ENCODE results near the gene IL4. TPM values are rescaled to one million over a fixed set of nuclear protein-coding genes. Genes with fewer than 3 reads are reported as not detected.

IL4 gene
- not detected in 2 replicates for total RNA-seq

DNA sequence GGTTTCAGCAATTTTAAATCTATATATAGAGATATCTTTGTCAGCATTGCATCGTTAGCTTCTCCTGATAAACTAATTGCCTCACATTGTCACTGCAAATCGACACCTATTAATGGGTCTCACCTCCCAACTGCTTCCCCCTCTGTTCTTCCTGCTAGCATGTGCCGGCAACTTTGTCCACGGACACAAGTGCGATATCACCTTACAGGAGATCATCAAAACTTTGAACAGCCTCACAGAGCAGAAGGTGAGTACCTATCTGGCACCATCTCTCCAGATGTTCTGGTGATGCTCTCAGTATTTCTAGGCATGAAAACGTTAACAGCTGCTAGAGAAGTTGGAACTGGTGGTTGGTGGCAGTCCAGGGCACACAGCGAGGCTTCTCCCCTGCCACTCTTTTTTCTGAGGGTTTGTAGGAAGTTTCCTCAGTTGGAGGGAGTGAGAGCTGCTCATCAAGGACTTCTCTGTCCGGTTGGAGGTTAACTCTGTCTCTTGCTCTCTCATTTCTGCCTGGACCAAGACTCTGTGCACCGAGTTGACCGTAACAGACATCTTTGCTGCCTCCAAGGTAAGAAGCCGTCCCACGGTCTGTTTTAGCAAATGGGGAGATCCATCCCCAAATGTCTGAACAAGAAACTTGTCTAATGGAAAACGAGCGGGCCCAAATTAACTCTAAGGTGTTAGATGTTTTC is at the start of gene IL4:
TSS of gene IL4 (plus strand) at position 51 of the 692 bp plus-strand sequence. CDS start at position 113, 62 bp downstream.

GRCh38 chr5:132657676-132658380 is 16.0 kb upstream of the IL4 start, which contains the start of gene IL13:
Gene IL13 (plus strand): TSS chr5:132658173. CDS start chr5:132658187, 14 bp downstream.

Other genes starting within 250 kb of the IL4 start
- 7.4 and 15.6 TPM in 2 replicates for gene IRF1, start 183.2 kb upstream of the IL4 start, total RNA-seq
- gene IL5, start 130.5 kb upstream of the IL4 start, total RNA-seq: not detected in 2 replicates
- 11.6 and 24.3 TPM in 2 replicates for gene RAD50, start 117.0 kb upstream of the IL4 start, total RNA-seq
- gene IL13, start 15.8 kb upstream of the IL4 start, total RNA-seq: not detected in 2 replicates
- gene KIF3A, start 63.6 kb downstream of the IL4 start, total RNA-seq: 1.8 and 4.1 TPM in 2 replicates
- gene CCNI2, start 73.4 kb downstream of the IL4 start, total RNA-seq: not detected in 2 replicates
- gene SEPTIN8, start 103.2 kb downstream of the IL4 start, total RNA-seq: 21.7 and 44.0 TPM in 2 replicates
- gene SOWAHA, start 139.3 kb downstream of the IL4 start, total RNA-seq: not detected in 2 replicates
- 2.6 and 5.3 TPM in 2 replicates for gene SHROOM1, start 156.7 kb downstream of the IL4 start, total RNA-seq
- under 0.01 TPM in 2 replicates for gene GDF9, start 192.5 kb downstream of the IL4 start, total RNA-seq
- 113 and 199 TPM in 2 replicates for gene UQCRQ, start 192.7 kb downstream of the IL4 start, total RNA-seq
- not detected in 2 replicates for gene LEAP2, start 199.7 kb downstream of the IL4 start, total RNA-seq

All from pericardium fibroblast (primary cell).